ENCODE data around the gene NHLRC1.

The NHLRC1 gene

GRCh38 chr6:18088419-18089296 lies 33.8 kb downstream of the NHLRC1 start:
- TF ChIP-seq CTCF (IDR thresholded peaks at IDR 0.05; ENCODE audit: control insufficient read depth, extremely low read depth, insufficient read depth): no peak
- no peak for DNase-seq (ENCODE audit: low read depth)
- H3K4me3 ChIP-seq (ENCODE audit: low read depth, low read length): no peak overlapping the region

GRCh38 chr6:18087396-18088165 lies 34.9 kb downstream of the NHLRC1 start:
- no peak for DNase-seq (ENCODE audit: low read depth)
- TF ChIP-seq CTCF (IDR thresholded peaks at IDR 0.05; ENCODE audit: control insufficient read depth, extremely low read depth, insufficient read depth): no peak
- no peak overlapping the region for H3K4me3 ChIP-seq (ENCODE audit: low read depth, low read length)

- no peak for TF ChIP-seq CTCF (IDR thresholded peaks at IDR 0.05; ENCODE audit: control insufficient read depth, extremely low read depth, insufficient read depth)
- no peak for DNase-seq (ENCODE audit: low read depth)
- no peak overlapping the region for H3K4me3 ChIP-seq (ENCODE audit: low read depth, low read length)
Observed at GRCh38 chr6:18081025-18081668, 41.3 kb downstream of the NHLRC1 start.

- no peak for DNase-seq (ENCODE audit: low read depth)
- TF ChIP-seq CTCF (IDR thresholded peaks at IDR 0.05; ENCODE audit: control insufficient read depth, extremely low read depth, insufficient read depth): no peak
- H3K4me3 ChIP-seq (ENCODE audit: low read depth, low read length): no peak overlapping the region
Observed at GRCh38 chr6:18080544-18080943, 41.9 kb downstream of the NHLRC1 start.

- no peak overlapping the region for H3K4me3 ChIP-seq (ENCODE audit: low read depth, low read length)
- DNase-seq (ENCODE audit: low read depth): no peak
- no peak for TF ChIP-seq CTCF (IDR thresholded peaks at IDR 0.05; ENCODE audit: control insufficient read depth, extremely low read depth, insufficient read depth)
Observed at GRCh38 chr6:18078866-18079265, 43.6 kb downstream of the NHLRC1 start.

- H3K4me3 ChIP-seq (ENCODE audit: low read depth, low read length): no peak overlapping the region
- TF ChIP-seq CTCF (IDR thresholded peaks at IDR 0.05; ENCODE audit: control insufficient read depth, extremely low read depth, insufficient read depth): no peak
- no peak for DNase-seq (ENCODE audit: low read depth)
Observed at GRCh38 chr6:18076231-18076630, 46.2 kb downstream of the NHLRC1 start.
